NCI-H128 (cell line): Measurements from ENCODE around the gene SLC25A48.
"Not testable (repeated sequence)": the region's sequence is repeated elsewhere in the genome, so short reads cannot be mapped to it uniquely, and the experiment has no call there.

ENCODE experiments used
- DNase-seq: peaks from one replicate; lab custom pipeline; 2025; ENCODE audit not compliant: unreplicated experiment; lab: John Stamatoyannopoulos, UW

Gene SLC25A48

GRCh38 chr5:135829681-135830383, 4.6 kb upstream of the SLC25A48 start:
- peak; percentile 36 for DNase-seq

GRCh38 chr5:135830384-135830700, 4.1 kb upstream of the SLC25A48 start:
- no peak for DNase-seq

GRCh38 chr5:135830876-135831275, 3.6 kb upstream of the SLC25A48 start:
- DNase-seq = no peak

- no peak for DNase-seq
These were observed 3.0 kb upstream of the SLC25A48 start for GRCh38 chr5:135831439-135831838.

- DNase-seq = no peak
These were observed 2.5 kb upstream of the SLC25A48 start for GRCh38 chr5:135831851-135832555.

GRCh38 chr5:135832941-135833920, 1.2 kb upstream of the SLC25A48 start:
- DNase-seq = no peak

- DNase-seq = no peak
These were observed 363 bp upstream of the SLC25A48 start for GRCh38 chr5:135833961-135834638.

- DNase-seq = no peak
These were observed 1.3 kb downstream of the SLC25A48 start for GRCh38 chr5:135835766-135836165.

- not testable (repeated sequence) for DNase-seq
These were observed 3.9 kb downstream of the SLC25A48 start for GRCh38 chr5:135838395-135838794.

- DNase-seq = no peak
These were observed 5.1 kb downstream of the SLC25A48 start for GRCh38 chr5:135839566-135839965.

- DNase-seq = no peak
These were observed 6.5 kb downstream of the SLC25A48 start for GRCh38 chr5:135840959-135841358.

GRCh38 chr5:135842737-135843136, 8.3 kb downstream of the SLC25A48 start:
- no peak for DNase-seq

- no peak for DNase-seq
These were observed 9.3 kb downstream of the SLC25A48 start for GRCh38 chr5:135843571-135844337.

GRCh38 chr5:135846311-135846710, 11.8 kb downstream of the SLC25A48 start:
- no peak for DNase-seq

GRCh38 chr5:135847976-135848375, 13.5 kb downstream of the SLC25A48 start:
- no peak for DNase-seq

GRCh38 chr5:135850231-135850630, 15.8 kb downstream of the SLC25A48 start:
- no peak for DNase-seq

- DNase-seq = no peak
These were observed 16.2 kb downstream of the SLC25A48 start for GRCh38 chr5:135850671-135851070.

- DNase-seq = no peak
These were observed 16.9 kb downstream of the SLC25A48 start for GRCh38 chr5:135851186-135851914.
